CD4-positive, alpha-beta T cell (primary cell): ENCODE measurements around the gene ISYNA1. TPM values are rescaled to one million over a fixed set of nuclear protein-coding genes. Genes with fewer than 3 reads are reported as not detected.

Experiments used
- ATAC-seq: fragments of 200-7000 bp; cut with Tn5 transposase; one replicate; pipeline ENCODE4 v1.10.0; 2022; ENCODE audit warnings: mild to moderate bottlenecking; ENCODE audit not compliant: poor library complexity
- CTCF ChIA-PET: fragments of 350-600 bp; sonication (Branson Sonifier 250); formaldehyde crosslinking; loops from one replicate; lab custom pipeline; 2021; ENCODE audit warnings: antibody characterized with exemption, inconsistent platforms; lab: Charles Lee
- POLR2A ChIA-PET: fragments of 350-600 bp; sonication (Branson Sonifier 250); formaldehyde crosslinking; loops from one replicate; lab custom pipeline; 2021; ENCODE audit warnings: antibody characterized with exemption, inconsistent platforms; lab: Charles Lee
- DNase-seq, 14 experiments: peaks; one replicate each; pipeline ENCODE4 v3.0.0-alpha.2; 2013 to 2020; ENCODE audit warnings: mixed read lengths in 2 of 14
- H3K27ac ChIP-seq, 2 donors: one replicate each; pipeline versions ENCODE4 v1.5.1 to v1.7.0; 2013; ENCODE audit warnings: low read length in 2 of 2, low read depth in 1 of 2, mild to moderate bottlenecking in 1 of 2
- H3K27me3 ChIP-seq, 2 experiments: 1 replicate in 1 of 2; 2 replicates in 1 of 2; pipeline versions ENCODE4 v1.6.1 to v1.7.0; 2013; ENCODE audit warnings: low read length in 2 of 2, control low read depth in 1 of 2, mild to moderate bottlenecking in 1 of 2, moderate library complexity in 1 of 2; ENCODE audit not compliant: insufficient read depth in 2 of 2, control insufficient read depth in 1 of 2
- H3K36me3 ChIP-seq: one replicate; pipeline ENCODE4 v1.6.1; 2013; ENCODE audit warnings: low read length, control low read depth; ENCODE audit not compliant: insufficient read depth
- H3K4me1 ChIP-seq: one replicate; pipeline ENCODE4 v1.6.1; 2013; ENCODE audit warnings: low read length, control low read depth; ENCODE audit not compliant: insufficient read depth
- H3K4me3 ChIP-seq: one replicate; pipeline ENCODE4 v1.5.1; 2013; ENCODE audit warnings: mild to moderate bottlenecking, low read length, moderate library complexity
- H3K9me3 ChIP-seq, 2 experiments: 1 replicate in 1 of 2; 2 replicates in 1 of 2; pipeline versions ENCODE4 v1.6.1 to v1.7.0; 2013; ENCODE audit warnings: low read length in 2 of 2, mild to moderate bottlenecking in 2 of 2, control low read depth in 1 of 2, moderate library complexity in 1 of 2; ENCODE audit not compliant: control insufficient read depth in 1 of 2, insufficient read depth in 1 of 2
- H3K27ac Mint-ChIP-seq: one replicate; pipeline ENCODE4 v1.8.0; 2020; ENCODE audit warnings: mixed read lengths
- H3K27me3 Mint-ChIP-seq: one replicate; pipeline ENCODE4 v1.8.0; 2021; ENCODE audit warnings: mixed read lengths
- H3K36me3 Mint-ChIP-seq: one replicate; pipeline ENCODE4 v1.8.0; 2021; ENCODE audit warnings: low read depth, mixed read lengths
- H3K4me1 Mint-ChIP-seq: one replicate; pipeline ENCODE4 v1.8.0; 2021; ENCODE audit warnings: low read depth, mixed read lengths
- H3K4me3 Mint-ChIP-seq: one replicate; pipeline ENCODE4 v1.8.0; 2020; ENCODE audit warnings: mild to moderate bottlenecking, mixed read lengths
- H3K9me3 Mint-ChIP-seq: one replicate; pipeline ENCODE4 v1.8.0; 2020; ENCODE audit warnings: mixed read lengths
- intact Hi-C, 2 experiments: fragments of 100-400 bp; cut with DNase I in 1 of 2; cut with micrococcal nuclease in 1 of 2; formaldehyde crosslinking; loops; one replicate each; pipeline versions ENCODE4 v1.15.1 to v1.9.0; 2023 to 2025; cut with DNase I, micrococcal nuclease
- total RNA-seq, 174 experiments: library from RNA in 2 of 174; stranded (reverse) in 2 of 174; gene quantifications; one replicate each; pipeline ENCODE4 v1.2.3 and lab custom pipeline; 2021 to 2026
- TF ChIP-seq, protein P1 (sequence below): fragments of 200-600 bp; IDR thresholded peaks from one replicate; pipeline ENCODE4 v1.8.0; 2022; ENCODE audit warnings: antibody characterized with exemption, mild to moderate bottlenecking

ISYNA1 gene
- total RNA-seq, 2 experiments from 2014 or later: 34.1 to 41.3 TPM

GRCh38 chr19:18467978-18468377, 30.0 kb upstream of the ISYNA1 start:
- ChIA-PET CTCF (interaction anchor here (1.0 to 3.2 kb wide), 2 partner anchors 17 to 52 kb away, joined by 3 to 13 read pairs; no protein-coding TSS in a partner anchor), POLR2A (no interaction called here)
- H3K4me1 Mint-ChIP-seq: peaks cover 9% of the 10 kb centered on the region
- H3K4me3 Mint-ChIP-seq: no peak overlapping the region
- H3K9me3 Mint-ChIP-seq: no peaks in the 10 kb centered on the region
- no peak overlapping the region for H3K27ac ChIP-seq
- intact Hi-C loops: loop anchor here (5.0 kb wide), 3 partner anchors 209 to 399 kb away; no protein-coding TSS in a partner anchor
- H3K4me1 ChIP-seq: peaks cover 41% of the 10 kb centered on the region
- peaks cover 42% of the 10 kb centered on the region for H3K36me3 Mint-ChIP-seq
- TF ChIP-seq, protein P1, sequence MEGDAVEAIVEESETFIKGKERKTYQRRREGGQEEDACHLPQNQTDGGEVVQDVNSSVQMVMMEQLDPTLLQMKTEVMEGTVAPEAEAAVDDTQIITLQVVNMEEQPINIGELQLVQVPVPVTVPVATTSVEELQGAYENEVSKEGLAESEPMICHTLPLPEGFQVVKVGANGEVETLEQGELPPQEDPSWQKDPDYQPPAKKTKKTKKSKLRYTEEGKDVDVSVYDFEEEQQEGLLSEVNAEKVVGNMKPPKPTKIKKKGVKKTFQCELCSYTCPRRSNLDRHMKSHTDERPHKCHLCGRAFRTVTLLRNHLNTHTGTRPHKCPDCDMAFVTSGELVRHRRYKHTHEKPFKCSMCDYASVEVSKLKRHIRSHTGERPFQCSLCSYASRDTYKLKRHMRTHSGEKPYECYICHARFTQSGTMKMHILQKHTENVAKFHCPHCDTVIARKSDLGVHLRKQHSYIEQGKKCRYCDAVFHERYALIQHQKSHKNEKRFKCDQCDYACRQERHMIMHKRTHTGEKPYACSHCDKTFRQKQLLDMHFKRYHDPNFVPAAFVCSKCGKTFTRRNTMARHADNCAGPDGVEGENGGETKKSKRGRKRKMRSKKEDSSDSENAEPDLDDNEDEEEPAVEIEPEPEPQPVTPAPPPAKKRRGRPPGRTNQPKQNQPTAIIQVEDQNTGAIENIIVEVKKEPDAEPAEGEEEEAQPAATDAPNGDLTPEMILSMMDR: no peak
- H3K36me3 ChIP-seq: peaks cover 57% of the 10 kb centered on the region
- DNase-seq (no peak), ATAC-seq (no peak)
- no peak overlapping the region for H3K27ac Mint-ChIP-seq
- H3K9me3 ChIP-seq: no peaks in the 10 kb centered on the region
- no peaks in the 10 kb centered on the region for H3K27me3 ChIP-seq
- H3K4me3 ChIP-seq: no peak overlapping the region
- no peaks in the 10 kb centered on the region for H3K27me3 Mint-ChIP-seq

DNA sequence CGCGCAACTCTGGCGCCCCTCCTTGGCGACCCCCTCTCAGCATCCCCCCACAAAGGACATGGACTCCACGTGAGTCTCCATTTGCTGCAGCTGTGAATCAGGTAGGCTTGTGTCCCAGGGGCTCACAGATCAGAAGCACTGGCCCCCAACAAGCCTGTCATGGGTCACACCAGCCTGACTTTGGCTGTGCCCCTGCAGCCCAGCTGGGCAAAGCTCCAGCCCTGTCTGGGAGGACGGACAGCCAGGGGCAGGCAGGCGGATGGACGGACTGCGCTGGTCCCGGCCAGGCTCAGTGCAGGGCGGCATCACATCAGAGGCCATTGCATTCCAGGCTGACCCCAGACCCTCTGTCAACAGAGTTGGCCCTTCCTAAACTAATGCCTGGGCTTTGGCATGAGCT, 28.4 kb upstream of the ISYNA1 start:
- DNase-seq (no peak), ATAC-seq (no peak)
- H3K4me1 ChIP-seq: peaks cover 43% of the 10 kb centered on the region
- H3K27ac ChIP-seq: no peak overlapping the region
- H3K4me3 ChIP-seq: no peak overlapping the region
- no peak overlapping the region for H3K27ac Mint-ChIP-seq
- CTCF ChIA-PET: interaction anchor here (1.6 kb wide), 1 partner anchor 54 kb away, joined by 8 read pairs; no protein-coding TSS in a partner anchor
- H3K27me3 Mint-ChIP-seq: no peaks in the 10 kb centered on the region
- H3K27me3 ChIP-seq: no peaks in the 10 kb centered on the region
- peaks cover 43% of the 10 kb centered on the region for H3K36me3 Mint-ChIP-seq
- POLR2A ChIA-PET: no interaction called here
- H3K4me3 Mint-ChIP-seq: no peak overlapping the region
- H3K36me3 ChIP-seq: peaks cover 60% of the 10 kb centered on the region
- no peaks in the 10 kb centered on the region for H3K9me3 ChIP-seq
- TF ChIP-seq, protein P1: no peak
- no peaks in the 10 kb centered on the region for H3K9me3 Mint-ChIP-seq
- intact Hi-C loops: loop anchor here (5.0 kb wide), 3 partner anchors 211 to 401 kb away; no protein-coding TSS in a partner anchor
- peaks cover 10% of the 10 kb centered on the region for H3K4me1 Mint-ChIP-seq

- Histone ChIP-seq H3K36me3 (peaks cover 63% of the 10 kb centered on the region), H3K27me3 (no peaks in the 10 kb centered on the region), H3K27ac (no peak overlapping the region), H3K4me3 (no peak overlapping the region), H3K9me3 (no peaks in the 10 kb centered on the region), H3K4me1 (peaks cover 43% of the 10 kb centered on the region)
- TF ChIP-seq, protein P1: no peak
- Mint-ChIP-seq H3K4me1 (peaks cover 10% of the 10 kb centered on the region), H3K27ac (no peak overlapping the region), H3K36me3 (peaks cover 40% of the 10 kb centered on the region), H3K27me3 (no peaks in the 10 kb centered on the region), H3K4me3 (no peak overlapping the region), H3K9me3 (no peaks in the 10 kb centered on the region)
- DNase-seq (no peak), ATAC-seq (no peak)
- intact Hi-C loops: loop anchor here (5.0 kb wide), 3 partner anchors 211 to 401 kb away; no protein-coding TSS in a partner anchor
- POLR2A ChIA-PET: no interaction called here
- CTCF ChIA-PET: interaction anchor here (1.6 kb wide), 1 partner anchor 55 kb away, joined by 8 read pairs; no protein-coding TSS in a partner anchor
Observed at GRCh38 chr19:18465964-18466339, 28.0 kb upstream of the ISYNA1 start.
